Measurements from ENCODE around the gene PTPRN2. TPM values are rescaled to one million over a fixed set of nuclear protein-coding genes. Genes with fewer than 3 reads are reported as not detected.

Gene PTPRN2
- total and polyA plus RNA-seq, 7 donors = 0.47 to 0.82 (median 0.51) TPM

- no peaks in the 10 kb centered on the region for H3K4me1 ChIP-seq
- H3K27ac ChIP-seq = no peak overlapping the region
- WGBS, 3 donors = 64 to 68% (median 67%) methylated on average over 17 of the region's 17 CpGs
- peaks cover 0 to 2% (median 0%) of the 10 kb centered on the region in 3 donors for H3K27me3 ChIP-seq (ENCODE audit: insufficient read depth in 3 of 3, low read length in 2 of 3)
- H3K9me3 ChIP-seq = no peaks in the 10 kb centered on the region
- intact Hi-C loops (cut with DNase I) = no loop called here
- no peaks in the 10 kb centered on the region for H3K36me3 ChIP-seq (ENCODE audit: insufficient read depth in 1 of 2, low read depth in 1 of 2)
- no peak for DNase-seq
- no peak for TF ChIP-seq CTCF (IDR thresholded peaks at IDR 0.05)
- ATAC-seq = no peak
- no peak overlapping the region for H3K4me3 ChIP-seq
Measured at GRCh38 chr7:158026636-158027265, 560.9 kb downstream of the PTPRN2 start.

DNA sequence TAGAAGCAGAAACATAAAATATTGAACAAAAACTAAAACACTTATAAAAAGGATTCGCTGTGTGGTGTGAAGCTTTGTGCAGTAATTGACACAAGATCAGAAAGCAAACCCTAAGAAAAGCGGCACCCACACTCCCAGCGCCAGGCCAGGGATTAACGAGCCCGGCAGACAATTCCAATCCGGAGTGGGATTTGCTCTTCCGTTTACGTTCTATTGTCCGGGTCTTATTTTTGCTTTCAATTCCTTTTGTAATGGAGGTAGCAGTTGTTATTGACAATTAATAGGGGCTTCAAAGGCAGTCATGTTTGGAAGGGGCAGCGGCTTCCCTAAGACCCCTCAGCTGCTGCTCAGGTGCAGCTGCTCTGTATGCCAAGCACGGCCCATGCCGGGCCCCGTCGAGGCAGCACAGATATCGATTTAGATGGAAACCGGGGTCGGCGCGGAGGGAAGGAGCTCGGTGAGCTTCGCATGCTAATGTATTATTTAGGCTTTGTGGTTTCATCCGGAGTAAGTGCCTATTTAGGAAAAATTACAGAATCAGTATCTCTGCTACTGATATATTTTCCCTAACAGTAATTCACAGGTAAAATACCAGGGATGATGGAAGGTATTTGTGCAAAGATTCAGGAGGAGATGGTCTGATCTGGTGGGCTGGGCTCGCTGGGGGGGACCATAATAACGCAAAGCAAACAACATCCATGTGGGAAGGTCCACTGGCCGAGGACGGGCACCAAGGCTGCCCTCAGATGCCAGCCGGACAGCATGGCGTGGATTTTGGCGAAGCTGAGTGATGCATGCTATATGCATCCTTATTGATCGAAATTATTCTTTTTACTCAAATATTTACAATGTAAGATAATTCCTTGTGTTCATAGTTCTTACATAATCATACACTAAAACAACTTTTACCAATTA lies 561.7 kb downstream of the PTPRN2 start:
- ATAC-seq (no peak), DNase-seq (no peak)
- intact Hi-C loops (cut with DNase I) = no loop called here
- WGBS, 3 donors = 87 to 90% (median 90%) methylated on average over 30 of the region's 30 CpGs
- TF ChIP-seq CTCF (IDR thresholded peaks at IDR 0.05) = no peak
- H3K27me3 ChIP-seq (ENCODE audit: insufficient read depth in 3 of 3, low read length in 2 of 3) = peaks cover 0 to under 1% (median 0%) of the 10 kb centered on the region in 3 donors
- H3K9me3 ChIP-seq = no peaks in the 10 kb centered on the region
- H3K4me1 ChIP-seq = no peaks in the 10 kb centered on the region
- no peaks in the 10 kb centered on the region for H3K36me3 ChIP-seq (ENCODE audit: insufficient read depth in 1 of 2, low read depth in 1 of 2)
- no peak overlapping the region for H3K4me3 ChIP-seq
- H3K27ac ChIP-seq = no peak overlapping the region

DNA sequence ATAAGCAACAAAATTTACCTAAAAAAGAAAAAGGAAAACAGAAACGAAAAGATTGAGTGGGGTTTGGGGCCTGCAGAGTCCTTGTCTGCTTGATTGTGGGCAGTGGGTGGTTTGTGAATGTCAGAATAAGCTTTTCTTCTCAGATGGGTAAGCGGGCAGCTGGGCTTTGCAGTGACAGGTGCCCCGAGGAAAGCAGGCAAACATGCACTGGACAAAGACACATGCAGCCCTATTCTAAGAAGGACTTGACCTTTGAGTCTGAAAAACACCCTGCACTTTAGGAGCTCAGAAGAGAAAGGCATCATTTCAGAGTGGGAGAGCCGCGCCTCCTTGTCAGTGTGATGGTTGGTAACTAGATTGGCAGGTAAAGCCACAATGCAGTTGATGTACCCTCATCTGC lies 562.7 kb downstream of the PTPRN2 start:
- TF ChIP-seq CTCF (IDR thresholded peaks at IDR 0.05) = no peak
- DNase-seq (no peak), ATAC-seq (no peak)
- Histone ChIP-seq H3K9me3 (no peaks in the 10 kb centered on the region), H3K27me3 (ENCODE audit: insufficient read depth in 3 of 3, low read length in 2 of 3) (no peaks in the 10 kb centered on the region), H3K27ac (no peak overlapping the region), H3K36me3 (ENCODE audit: insufficient read depth in 1 of 2, low read depth in 1 of 2) (no peaks in the 10 kb centered on the region), H3K4me3 (no peak overlapping the region), H3K4me1 (no peaks in the 10 kb centered on the region)
- intact Hi-C loops (cut with DNase I) = no loop called here
- WGBS, 3 donors = 67 to 79% (median 78%) methylated on average over 5 of the region's 5 CpGs

GRCh38 chr7:158024351-158024715 lies 563.3 kb downstream of the PTPRN2 start:
- intact Hi-C loops (cut with DNase I) = no loop called here
- Histone ChIP-seq H3K4me3 (no peak overlapping the region), H3K4me1 (no peaks in the 10 kb centered on the region), H3K27me3 (ENCODE audit: insufficient read depth in 3 of 3, low read length in 2 of 3) (no peaks in the 10 kb centered on the region), H3K27ac (no peak overlapping the region), H3K36me3 (ENCODE audit: insufficient read depth in 1 of 2, low read depth in 1 of 2) (no peaks in the 10 kb centered on the region), H3K9me3 (no peaks in the 10 kb centered on the region)
- ATAC-seq = no peak
- no peak for TF ChIP-seq CTCF (IDR thresholded peaks at IDR 0.05)
- no peak for DNase-seq
- 33 to 53% (median 40%) methylated on average over 6 of the region's 6 CpGs for WGBS, 3 donors

Data from psoas muscle (tissue), 8 donors.